AG09309 (cell line): ENCODE measurements around the gene HINT2.

Source experiments
- DNase-seq: peaks from one replicate; pipeline ENCODE4 v3.0.0-alpha.2; 2010; ENCODE audit warnings: low read depth
- H3K4me3 ChIP-seq: 2 replicates; pipeline ENCODE4 v1.5.1; 2011; ENCODE audit warnings: mild to moderate bottlenecking, low read depth, low read length, moderate library complexity; ENCODE audit not compliant: control insufficient read depth
- TF ChIP-seq, protein P1 (sequence below): IDR thresholded peaks from 2 replicates; pipeline ENCODE4 v1.5.1; 2011; ENCODE audit warnings: mild to moderate bottlenecking, low read depth, low read length, inconsistent platforms; ENCODE audit not compliant: insufficient read depth, control insufficient read depth; ENCODE audit errors: missing control alignments

The HINT2 gene

DNA sequence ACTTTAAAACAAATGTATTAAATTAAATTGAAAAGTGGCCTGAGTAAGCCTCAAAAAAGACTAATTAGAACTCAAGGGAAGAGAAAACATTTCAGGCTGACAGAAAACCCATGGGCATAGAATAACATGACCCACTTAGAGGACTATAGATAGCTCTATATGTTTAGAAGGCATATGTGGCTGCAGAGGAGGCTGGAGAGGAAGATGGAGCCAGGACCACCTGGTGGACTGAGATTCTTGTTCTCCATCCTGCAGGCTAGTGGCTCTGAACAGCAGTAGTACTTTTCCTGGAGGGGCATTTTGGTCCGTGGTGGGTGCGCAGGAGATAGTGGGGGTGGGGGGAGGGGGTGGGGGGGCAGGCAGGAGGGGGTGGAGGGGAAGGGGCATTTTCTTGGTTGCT lies 33.8 kb downstream of the HINT2 start:
- TF ChIP-seq, protein P1, sequence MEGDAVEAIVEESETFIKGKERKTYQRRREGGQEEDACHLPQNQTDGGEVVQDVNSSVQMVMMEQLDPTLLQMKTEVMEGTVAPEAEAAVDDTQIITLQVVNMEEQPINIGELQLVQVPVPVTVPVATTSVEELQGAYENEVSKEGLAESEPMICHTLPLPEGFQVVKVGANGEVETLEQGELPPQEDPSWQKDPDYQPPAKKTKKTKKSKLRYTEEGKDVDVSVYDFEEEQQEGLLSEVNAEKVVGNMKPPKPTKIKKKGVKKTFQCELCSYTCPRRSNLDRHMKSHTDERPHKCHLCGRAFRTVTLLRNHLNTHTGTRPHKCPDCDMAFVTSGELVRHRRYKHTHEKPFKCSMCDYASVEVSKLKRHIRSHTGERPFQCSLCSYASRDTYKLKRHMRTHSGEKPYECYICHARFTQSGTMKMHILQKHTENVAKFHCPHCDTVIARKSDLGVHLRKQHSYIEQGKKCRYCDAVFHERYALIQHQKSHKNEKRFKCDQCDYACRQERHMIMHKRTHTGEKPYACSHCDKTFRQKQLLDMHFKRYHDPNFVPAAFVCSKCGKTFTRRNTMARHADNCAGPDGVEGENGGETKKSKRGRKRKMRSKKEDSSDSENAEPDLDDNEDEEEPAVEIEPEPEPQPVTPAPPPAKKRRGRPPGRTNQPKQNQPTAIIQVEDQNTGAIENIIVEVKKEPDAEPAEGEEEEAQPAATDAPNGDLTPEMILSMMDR, result no peak
- DNase-seq, result no peak
- H3K4me3 ChIP-seq, result no peak overlapping the region

DNA sequence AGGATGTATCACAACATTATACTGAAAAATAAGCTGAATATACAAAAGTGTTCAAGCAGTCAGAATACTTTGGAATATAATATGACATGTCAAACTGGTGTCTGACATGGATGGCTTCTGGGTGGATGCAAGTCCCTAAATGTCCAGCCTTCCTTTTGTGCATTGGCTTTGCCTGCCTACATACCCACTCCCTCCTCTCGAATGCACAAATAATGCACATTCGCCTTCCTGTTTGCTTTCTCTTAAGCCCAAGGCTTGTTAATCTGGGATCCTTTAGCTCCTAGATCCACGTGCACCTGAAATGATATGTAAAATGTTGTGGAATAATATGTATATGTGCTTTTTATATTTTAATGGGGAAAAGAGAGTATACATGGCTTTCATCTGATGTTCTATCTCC lies 36.3 kb downstream of the HINT2 start:
- no peak for DNase-seq
- H3K4me3 ChIP-seq, result no peak overlapping the region
- TF ChIP-seq, protein P1, result no peak

DNA sequence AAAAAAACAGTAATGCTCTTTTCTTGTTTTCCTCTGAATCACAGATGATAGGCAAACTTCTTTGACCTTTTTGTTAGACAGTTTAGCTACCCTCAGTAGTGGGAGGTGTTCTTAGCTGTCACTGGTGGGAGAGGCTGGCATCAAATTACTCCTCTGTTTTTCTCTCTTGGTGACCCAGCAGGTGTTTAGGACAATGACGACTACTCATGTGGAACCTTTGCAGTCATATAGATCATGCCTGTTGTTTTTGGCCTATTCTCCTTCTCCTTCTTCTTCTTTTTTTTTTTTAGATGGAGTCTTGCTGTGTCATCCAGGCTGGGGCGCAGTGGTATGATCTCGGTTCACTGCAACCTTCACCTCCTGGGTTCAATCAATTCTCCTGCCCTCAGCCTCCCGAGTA lies 38.8 kb downstream of the HINT2 start:
- DNase-seq, result no peak
- TF ChIP-seq, protein P1, result no peak

GRCh38 chr9:35774907-35775635 lies 39.8 kb downstream of the HINT2 start:
- no peak for DNase-seq
- H3K4me3 ChIP-seq, result no peak overlapping the region
- TF ChIP-seq, protein P1, result no peak

More for the DNA sequence above, 38.8 kb downstream of the HINT2 start:
- H3K4me3 ChIP-seq, result no peak overlapping the region

GRCh38 chr9:35771943-35772342 lies 42.9 kb downstream of the HINT2 start:
- H3K4me3 ChIP-seq, result no peak overlapping the region
- DNase-seq, result no peak
- TF ChIP-seq, protein P1, result no peak

GRCh38 chr9:35771534-35771933 lies 43.3 kb downstream of the HINT2 start:
- TF ChIP-seq, protein P1, result no peak
- no peak overlapping the region for H3K4me3 ChIP-seq
- no peak for DNase-seq
